Astrocyte (in vitro differentiated cells and primary cell): ENCODE measurements around the gene AKAP8. TPM values are rescaled to one million over a fixed set of nuclear protein-coding genes. Genes with fewer than 3 reads are reported as not detected.

ENCODE experiments used
- DNase-seq: peaks from one replicate; pipeline ENCODE4 v3.0.0-alpha.2; 2010; ENCODE audit warnings: low read depth
- FAIRE-seq: peaks from 2 replicates; lab custom pipeline; 2011; peaks lifted over from hg19 to GRCh38; lab: Jason Lieb, UNC
- H2AFZ ChIP-seq: 2 replicates; pipeline ENCODE4 v1.6.0; 2012; ENCODE audit warnings: low read depth, low read length, inconsistent platforms
- H3K27ac ChIP-seq: 2 replicates; pipeline ENCODE4 v1.5.1; 2011; ENCODE audit warnings: low read depth, low read length, inconsistent platforms
- H3K27me3 ChIP-seq: 2 replicates; pipeline ENCODE4 v1.6.0; 2011; ENCODE audit warnings: low read length, inconsistent platforms; ENCODE audit not compliant: insufficient read depth
- H3K36me3 ChIP-seq: 2 replicates; pipeline ENCODE4 v1.5.1; 2011; ENCODE audit warnings: low read length, inconsistent platforms; ENCODE audit not compliant: insufficient read depth
- H3K4me1 ChIP-seq: 2 replicates; pipeline ENCODE4 v1.5.1; 2011; ENCODE audit warnings: low read length, inconsistent platforms; ENCODE audit not compliant: insufficient read depth
- H3K4me2 ChIP-seq: 2 replicates; pipeline ENCODE4 v1.6.0; 2012; ENCODE audit warnings: low read length, inconsistent platforms
- H3K4me3 ChIP-seq: 2 replicates; pipeline ENCODE4 v1.5.1; 2011; ENCODE audit warnings: low read depth, mild to moderate bottlenecking, low read length, inconsistent platforms; ENCODE audit not compliant: insufficient read depth
- H3K79me2 ChIP-seq: 2 replicates; pipeline ENCODE4 v1.6.0; 2012; ENCODE audit warnings: mild to moderate bottlenecking, low read length, inconsistent platforms; ENCODE audit not compliant: insufficient read depth
- H3K9ac ChIP-seq: 2 replicates; pipeline ENCODE4 v1.6.0; 2012; ENCODE audit warnings: mild to moderate bottlenecking, low read length, inconsistent platforms
- H3K9me3 ChIP-seq: 2 replicates; pipeline ENCODE4 v1.5.1; 2012; ENCODE audit warnings: low read depth, mild to moderate bottlenecking, low read length, inconsistent platforms; ENCODE audit not compliant: insufficient read depth
- H4K20me1 ChIP-seq: 2 replicates; pipeline ENCODE4 v1.6.0; 2012; ENCODE audit warnings: low read length, inconsistent platforms; ENCODE audit not compliant: insufficient read depth
- H3K27ac Mint-ChIP-seq: one replicate; pipeline ENCODE4 v1.8.0; 2021; ENCODE audit warnings: mild to moderate bottlenecking, mixed read lengths; ENCODE audit not compliant: unreplicated experiment
- H3K27me3 Mint-ChIP-seq: one replicate; pipeline ENCODE4 v1.8.0; 2021; ENCODE audit warnings: low read depth, mixed read lengths; ENCODE audit not compliant: unreplicated experiment
- H3K36me3 Mint-ChIP-seq: one replicate; pipeline ENCODE4 v1.8.0; 2021; ENCODE audit warnings: low read depth, mixed read lengths; ENCODE audit not compliant: unreplicated experiment
- H3K4me1 Mint-ChIP-seq: one replicate; pipeline ENCODE4 v1.8.0; 2021; ENCODE audit warnings: low read depth, mixed read lengths; ENCODE audit not compliant: unreplicated experiment
- H3K4me3 Mint-ChIP-seq: one replicate; pipeline ENCODE4 v1.8.0; 2021; ENCODE audit warnings: mild to moderate bottlenecking, moderate library complexity, mixed read lengths; ENCODE audit not compliant: unreplicated experiment
- H3K9me3 Mint-ChIP-seq: one replicate; pipeline ENCODE4 v1.8.0; 2021; ENCODE audit warnings: mild to moderate bottlenecking, mixed read lengths; ENCODE audit not compliant: unreplicated experiment
- CTCF ChIP-seq: IDR thresholded peaks from 2 replicates; pipeline ENCODE4 v1.5.1; 2011; ENCODE audit warnings: low read depth, mild to moderate bottlenecking, inconsistent platforms, low read length, moderate library complexity; ENCODE audit not compliant: insufficient read depth
- EZH2 ChIP-seq: IDR thresholded peaks from 2 replicates; pipeline ENCODE4 v1.6.1; 2012; ENCODE audit warnings: mild to moderate bottlenecking, low read length, inconsistent platforms; ENCODE audit not compliant: insufficient read depth
- total RNA-seq: library from RNA; stranded (reverse); gene quantifications from 2 replicates; pipeline ENCODE4 v1.2.1, GENCODE V29; 2021

The AKAP8 gene
- total RNA-seq, 1 donor from 2014 or later = 40.1 TPM

DNA sequence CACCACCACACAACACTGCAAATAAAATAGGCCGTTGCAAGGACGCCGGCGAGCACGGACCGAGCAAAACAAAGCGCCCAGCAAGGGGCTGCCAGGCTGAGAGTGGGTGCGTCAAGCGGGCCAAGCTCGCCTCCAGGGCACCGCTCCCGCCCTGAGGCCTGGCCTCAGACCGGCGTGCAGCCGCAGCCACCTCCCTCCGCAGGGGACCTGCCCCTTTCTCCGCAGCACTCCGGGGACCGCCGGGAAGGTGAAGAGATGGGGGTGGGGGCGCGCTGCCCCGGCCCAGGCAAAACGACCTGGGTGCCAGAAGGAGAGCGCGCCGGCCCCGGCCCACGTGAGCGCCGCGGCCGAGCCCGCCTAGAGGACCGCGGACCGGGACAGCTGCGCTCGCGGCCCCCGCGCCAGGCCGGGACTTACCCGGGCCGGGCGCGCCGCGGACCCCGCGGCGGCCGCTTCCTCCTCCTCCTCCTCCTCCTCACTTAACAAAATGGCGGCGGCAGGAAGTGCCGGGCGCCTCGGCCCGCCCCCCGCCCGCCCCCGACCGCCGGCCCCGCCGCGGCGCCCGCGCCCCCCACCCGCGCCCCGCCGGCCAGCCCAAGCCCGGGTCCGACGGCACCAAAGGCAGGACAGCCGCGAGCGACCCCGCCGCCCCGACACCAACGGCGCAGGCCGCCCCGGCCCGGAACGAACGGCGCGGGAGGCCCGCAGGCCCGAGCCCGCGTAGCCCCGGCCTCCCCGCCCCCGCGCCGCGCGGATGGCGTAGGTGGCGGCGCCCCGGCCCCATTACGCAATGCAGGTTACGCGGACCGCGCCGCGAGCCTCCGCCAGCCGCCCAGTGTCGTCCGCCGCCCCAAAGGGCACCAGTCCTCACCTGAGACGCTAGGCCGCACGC is 47.9 kb downstream of the AKAP8 start:
- peaks cover 6% of the 10 kb centered on the region for H3K36me3 Mint-ChIP-seq
- H3K79me2 ChIP-seq = peaks cover 74% of the 10 kb centered on the region
- no peaks in the 10 kb centered on the region for H3K36me3 ChIP-seq
- FAIRE-seq (no peak), DNase-seq (no peak)
- TF ChIP-seq CTCF (no peak), EZH2 (no peak)
- H3K4me2 ChIP-seq = peak overlapping the region; percentile 91
- no peaks in the 10 kb centered on the region for H3K27me3 ChIP-seq
- peak overlapping the region; percentile 84 for H3K4me3 ChIP-seq
- no peaks in the 10 kb centered on the region for H3K9me3 Mint-ChIP-seq
- H3K9me3 ChIP-seq = no peaks in the 10 kb centered on the region
- peaks cover 29% of the 10 kb centered on the region for H3K4me1 ChIP-seq
- H3K27me3 Mint-ChIP-seq = no peaks in the 10 kb centered on the region
- peaks cover 34% of the 10 kb centered on the region for H3K4me1 Mint-ChIP-seq
- H3K27ac Mint-ChIP-seq = peak overlapping the region; percentile 98
- peak overlapping the region; percentile 100 for H3K4me3 Mint-ChIP-seq
- peak overlapping the region; percentile 97 for H3K27ac ChIP-seq
- no peak overlapping the region for H2AFZ ChIP-seq
- H3K9ac ChIP-seq = peak overlapping the region; percentile 99
- peaks cover 48% of the 10 kb centered on the region for H4K20me1 ChIP-seq

DNA sequence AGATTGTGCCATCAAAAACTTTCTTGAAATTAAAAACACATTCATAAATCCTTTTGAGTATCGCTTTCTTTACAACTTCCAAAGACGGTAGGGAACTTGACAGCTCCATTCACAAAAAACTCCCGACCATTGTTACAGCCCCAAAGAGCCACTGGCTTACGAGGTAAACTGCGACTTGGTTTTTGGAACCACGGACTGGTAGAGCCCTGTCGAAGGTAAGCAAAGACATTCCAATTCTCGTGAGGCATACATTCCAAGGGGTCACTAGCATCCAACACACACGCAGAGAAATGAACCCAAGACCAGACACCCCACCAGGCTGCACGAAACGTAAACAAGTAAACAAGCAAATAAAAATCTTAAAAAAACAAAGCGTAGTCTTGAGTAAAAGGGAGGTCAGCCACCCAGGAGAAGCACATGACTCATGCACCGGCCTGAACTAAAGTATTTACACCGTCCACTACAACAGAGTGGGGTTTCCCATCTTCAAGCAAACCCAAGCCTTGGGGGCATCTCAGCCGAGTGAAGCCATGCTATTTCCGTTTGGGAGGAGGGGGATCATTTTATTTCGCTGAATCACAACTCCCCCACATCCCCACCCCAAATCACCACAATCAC is 48.7 kb downstream of the AKAP8 start:
- Histone ChIP-seq H3K27me3 (no peaks in the 10 kb centered on the region), H3K79me2 (peaks cover 81% of the 10 kb centered on the region), H3K36me3 (no peaks in the 10 kb centered on the region), H3K27ac (peak overlapping the region; percentile 97), H3K9me3 (no peaks in the 10 kb centered on the region), H4K20me1 (peaks cover 55% of the 10 kb centered on the region), H3K4me2 (peak overlapping the region; percentile 91), H3K9ac (peak overlapping the region; percentile 99), H3K4me1 (peaks cover 32% of the 10 kb centered on the region), H2AFZ (no peak overlapping the region), H3K4me3 (peak overlapping the region; percentile 72)
- Mint-ChIP-seq H3K9me3 (no peaks in the 10 kb centered on the region), H3K27me3 (no peaks in the 10 kb centered on the region), H3K4me3 (peak overlapping the region; percentile 100), H3K4me1 (peaks cover 40% of the 10 kb centered on the region), H3K27ac (peak overlapping the region; percentile 98), H3K36me3 (peaks cover 2% of the 10 kb centered on the region)
- TF ChIP-seq EZH2 (no peak), CTCF (no peak)
- FAIRE-seq = no peak
- DNase-seq = peak; percentile 82
